Mesothelial cell of epicardium (in vitro differentiated cells): ENCODE results near the gene ELP5. TPM values are rescaled to one million over a fixed set of nuclear protein-coding genes. Genes with fewer than 3 reads are reported as not detected.

ENCODE experiments used
- DNase-seq, 2 experiments: peaks; one replicate each; pipeline ENCODE4 v3.0.0; 2021; ENCODE audit warnings: low spot score in 2 of 2; ENCODE audit not compliant: unreplicated experiment in 2 of 2
- H3K27ac Mint-ChIP-seq: 2 replicates; pipeline ENCODE4 v1.8.0; 2021; ENCODE audit warnings: mixed read lengths
- H3K27me3 Mint-ChIP-seq: 2 replicates; pipeline ENCODE4 v1.8.0; 2021; ENCODE audit warnings: low read depth, mixed read lengths
- H3K36me3 Mint-ChIP-seq: 2 replicates; pipeline ENCODE4 v1.8.0; 2021; ENCODE audit warnings: mixed read lengths
- H3K4me1 Mint-ChIP-seq: 2 replicates; pipeline ENCODE4 v1.8.0; 2021; ENCODE audit warnings: mixed read lengths
- H3K4me3 Mint-ChIP-seq: 2 replicates; pipeline ENCODE4 v1.8.0; 2021; ENCODE audit warnings: mild to moderate bottlenecking, moderate library complexity, mixed read lengths
- H3K9me3 Mint-ChIP-seq: 2 replicates; pipeline ENCODE4 v1.8.0; 2021; ENCODE audit warnings: mixed read lengths
- CTCF ChIP-seq: fragments of 200-600 bp; sonication (generic); IDR thresholded peaks from one replicate; pipeline ENCODE4 v1.5.0; 2021; ENCODE audit warnings: antibody characterized with exemption; ENCODE audit not compliant: unreplicated experiment
- total RNA-seq: library from RNA; stranded (reverse); gene quantifications from 3 replicates; pipeline ENCODE4 v1.2.1, GENCODE V29; 2021

ELP5 gene
- total RNA-seq, 1 donor from 2014 or later, result 37.9 TPM

GRCh38 chr17:7214300-7215135, 37.5 kb upstream of the ELP5 start:
- no peaks in the 10 kb centered on the region for H3K27me3 Mint-ChIP-seq
- no peaks in the 10 kb centered on the region for H3K36me3 Mint-ChIP-seq
- H3K4me3 Mint-ChIP-seq, result peak overlapping the region; percentile 92
- peaks cover 75% of the 10 kb centered on the region for H3K4me1 Mint-ChIP-seq
- no peaks in the 10 kb centered on the region for H3K9me3 Mint-ChIP-seq
- DNase-seq, result peak; percentile 99
- peak overlapping the region; percentile 98 for H3K27ac Mint-ChIP-seq
- TF ChIP-seq CTCF, result no peak

- peaks cover 74% of the 10 kb centered on the region for H3K4me1 Mint-ChIP-seq
- no peaks in the 10 kb centered on the region for H3K9me3 Mint-ChIP-seq
- no peaks in the 10 kb centered on the region for H3K27me3 Mint-ChIP-seq
- H3K27ac Mint-ChIP-seq, result peak overlapping the region; percentile 98
- no peaks in the 10 kb centered on the region for H3K36me3 Mint-ChIP-seq
- no peak for DNase-seq
- H3K4me3 Mint-ChIP-seq, result peak overlapping the region; percentile 92
- TF ChIP-seq CTCF, result no peak
These were observed 36.8 kb upstream of the ELP5 start for GRCh38 chr17:7215136-7215638.

GRCh38 chr17:7215652-7216180, 36.3 kb upstream of the ELP5 start:
- H3K9me3 Mint-ChIP-seq, result no peaks in the 10 kb centered on the region
- no peak for DNase-seq

GRCh38 chr17:7216242-7217112, 35.5 kb upstream of the ELP5 start:
- TF ChIP-seq CTCF, result no peak
- DNase-seq, result no peak
- Mint-ChIP-seq H3K36me3 (no peaks in the 10 kb centered on the region), H3K4me3 (peak overlapping the region; percentile 59), H3K27me3 (no peaks in the 10 kb centered on the region), H3K9me3 (no peaks in the 10 kb centered on the region), H3K27ac (peak overlapping the region; percentile 93), H3K4me1 (peaks cover 73% of the 10 kb centered on the region)

More at GRCh38 chr17:7215652-7216180, 36.3 kb upstream of the ELP5 start:
- Mint-ChIP-seq H3K27ac (peak overlapping the region; percentile 98), H3K36me3 (no peaks in the 10 kb centered on the region), H3K4me1 (peaks cover 74% of the 10 kb centered on the region), H3K4me3 (peak overlapping the region; percentile 92), H3K27me3 (no peaks in the 10 kb centered on the region)
- TF ChIP-seq CTCF, result no peak

DNA sequence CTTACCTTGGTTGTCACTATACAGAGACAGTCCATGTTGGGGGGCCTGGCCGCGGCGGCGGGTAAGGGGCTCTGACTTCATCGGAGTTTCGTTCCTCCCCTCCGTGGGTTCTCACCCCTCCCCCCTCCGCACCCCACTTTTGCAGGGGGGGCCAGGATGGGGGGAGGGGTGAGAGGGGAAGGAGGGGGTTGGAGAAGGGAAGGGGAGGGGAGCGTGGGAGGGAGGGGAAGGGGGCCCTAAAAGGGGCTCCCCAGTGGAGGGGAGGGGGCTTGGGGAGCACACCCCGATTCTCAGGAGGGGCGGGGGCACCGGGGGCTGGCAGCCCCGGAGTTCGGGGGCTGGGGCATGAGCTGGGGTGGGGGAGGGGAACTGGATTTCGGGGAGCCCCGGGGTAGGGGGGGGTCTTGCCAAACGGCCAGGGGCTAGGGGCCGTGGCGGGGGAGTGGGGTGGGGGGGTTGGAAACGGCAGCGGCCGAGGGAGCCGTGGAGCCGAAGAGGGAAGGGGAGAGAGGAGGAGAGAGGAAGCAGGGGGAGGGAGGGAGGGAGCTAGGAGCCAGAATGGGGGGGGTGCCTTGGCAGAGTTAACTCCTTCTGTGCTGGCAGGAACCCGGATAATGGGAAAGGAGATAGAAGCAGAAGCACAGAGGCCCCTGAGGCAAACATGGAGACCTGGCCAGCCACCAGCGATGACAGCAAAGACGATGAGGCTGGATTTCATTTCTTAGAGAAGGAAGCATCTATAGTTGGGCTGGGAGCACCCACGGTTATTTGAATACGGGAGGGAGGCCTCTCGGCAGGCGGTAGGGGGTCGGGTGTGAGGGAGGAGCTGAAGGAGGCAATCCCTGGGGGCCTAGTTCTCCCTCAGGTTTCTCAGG, 34.7 kb upstream of the ELP5 start:
- H3K36me3 Mint-ChIP-seq, result no peaks in the 10 kb centered on the region
- DNase-seq, result peak in 1 of 2 experiments; percentile 52
- H3K4me3 Mint-ChIP-seq, result peak overlapping the region; percentile 92
- peaks cover 66% of the 10 kb centered on the region for H3K4me1 Mint-ChIP-seq
- peak overlapping the region; percentile 93 for H3K27ac Mint-ChIP-seq
- no peak for TF ChIP-seq CTCF
- no peaks in the 10 kb centered on the region for H3K27me3 Mint-ChIP-seq
- no peaks in the 10 kb centered on the region for H3K9me3 Mint-ChIP-seq
